Measurements from ENCODE around the gene SERPINF2.

DNA sequence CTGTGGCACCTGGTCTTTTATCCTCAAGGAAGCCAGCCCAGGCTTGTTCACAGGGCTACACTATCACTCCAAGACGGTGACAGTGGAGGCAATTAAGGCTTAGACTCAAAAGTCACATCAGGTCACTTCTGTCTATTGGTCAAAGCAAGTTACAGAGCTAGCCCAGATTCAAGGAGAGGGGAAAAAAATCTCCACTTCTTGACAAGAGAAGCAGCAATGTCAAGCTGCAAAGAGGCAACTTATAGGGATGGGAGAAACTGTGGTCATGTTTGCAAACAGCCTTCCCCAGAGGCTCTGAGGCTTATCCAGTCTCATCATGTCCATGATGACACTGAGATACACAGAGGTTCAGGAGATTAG lies 50.8 kb downstream of the SERPINF2 start:
- TF ChIP-seq, protein P1, sequence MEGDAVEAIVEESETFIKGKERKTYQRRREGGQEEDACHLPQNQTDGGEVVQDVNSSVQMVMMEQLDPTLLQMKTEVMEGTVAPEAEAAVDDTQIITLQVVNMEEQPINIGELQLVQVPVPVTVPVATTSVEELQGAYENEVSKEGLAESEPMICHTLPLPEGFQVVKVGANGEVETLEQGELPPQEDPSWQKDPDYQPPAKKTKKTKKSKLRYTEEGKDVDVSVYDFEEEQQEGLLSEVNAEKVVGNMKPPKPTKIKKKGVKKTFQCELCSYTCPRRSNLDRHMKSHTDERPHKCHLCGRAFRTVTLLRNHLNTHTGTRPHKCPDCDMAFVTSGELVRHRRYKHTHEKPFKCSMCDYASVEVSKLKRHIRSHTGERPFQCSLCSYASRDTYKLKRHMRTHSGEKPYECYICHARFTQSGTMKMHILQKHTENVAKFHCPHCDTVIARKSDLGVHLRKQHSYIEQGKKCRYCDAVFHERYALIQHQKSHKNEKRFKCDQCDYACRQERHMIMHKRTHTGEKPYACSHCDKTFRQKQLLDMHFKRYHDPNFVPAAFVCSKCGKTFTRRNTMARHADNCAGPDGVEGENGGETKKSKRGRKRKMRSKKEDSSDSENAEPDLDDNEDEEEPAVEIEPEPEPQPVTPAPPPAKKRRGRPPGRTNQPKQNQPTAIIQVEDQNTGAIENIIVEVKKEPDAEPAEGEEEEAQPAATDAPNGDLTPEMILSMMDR (IDR thresholded peaks at IDR 0.05): no peak
- no peak for TF ChIP-seq POLR2A (IDR thresholded peaks at IDR 0.05)
